Astrocyte of the spinal cord (primary cell): ENCODE data around the gene KPNA5.

Source experiments
- DNase-seq: peaks from one replicate; pipeline ENCODE4 v3.0.0; 2011; ENCODE audit warnings: low read depth, low spot score
- H3K4me3 ChIP-seq: 2 replicates; pipeline ENCODE4 v1.5.1; 2011; ENCODE audit warnings: low read depth, mild to moderate bottlenecking, low read length, moderate library complexity
- CTCF ChIP-seq: IDR thresholded peaks from 2 replicates; pipeline ENCODE4 v1.5.1; 2012; ENCODE audit warnings: low read depth, mild to moderate bottlenecking, low read length, inconsistent platforms
- in situ Hi-C: cut with HindIII; loops from 2 replicates; pipeline ENCODE4 v1.10.0; 2017; ENCODE audit warnings: low sequenced_read_pairs

The KPNA5 gene

GRCh38 chr6:116763048-116763447, 82.0 kb downstream of the KPNA5 start:
- TF ChIP-seq CTCF, result no peak
- DNase-seq, result no peak
- no peak overlapping the region for H3K4me3 ChIP-seq
- in situ Hi-C loops, result no loop called here

DNA sequence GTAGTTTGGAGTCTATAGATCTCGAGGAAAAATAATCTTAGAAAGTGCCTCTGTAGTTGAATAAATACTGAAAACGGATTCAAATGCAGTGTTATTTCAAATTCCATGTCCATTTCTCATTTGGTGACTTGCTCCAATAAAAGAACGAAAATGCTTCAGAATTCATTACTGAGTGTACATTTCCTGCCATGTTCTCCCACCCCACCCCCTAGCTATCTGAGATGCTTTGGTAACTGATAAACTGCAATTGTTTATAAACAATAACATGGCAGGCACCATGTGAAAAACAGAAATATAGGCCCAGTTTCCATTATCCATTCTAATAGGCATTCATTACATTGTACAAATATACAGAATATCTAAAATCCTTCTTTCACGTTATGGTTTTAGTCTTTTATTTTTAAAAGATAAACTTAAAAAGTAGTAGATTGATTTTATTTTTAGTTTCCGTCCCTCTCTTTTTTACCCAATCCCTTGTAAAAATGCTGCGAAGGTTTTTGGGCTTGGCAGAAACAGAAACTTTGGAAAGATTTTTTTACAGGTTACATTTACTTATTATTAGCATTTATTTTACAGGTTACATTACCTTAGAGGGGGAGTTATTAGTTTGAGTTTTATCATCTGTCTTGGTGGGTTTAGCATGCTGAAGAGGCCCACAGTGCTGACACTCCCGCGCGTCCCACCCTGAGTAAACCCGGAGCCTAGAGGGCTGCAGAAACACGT, 83.1 kb downstream of the KPNA5 start:
- TF ChIP-seq CTCF, result no peak
- peak overlapping the region; percentile 51 for H3K4me3 ChIP-seq
- DNase-seq, result no peak
- in situ Hi-C loops, result no loop called here

- no peak for DNase-seq
- no peak for TF ChIP-seq CTCF
- in situ Hi-C loops, result no loop called here
- peak overlapping the region; percentile 51 for H3K4me3 ChIP-seq
Measured at GRCh38 chr6:116764629-116764960, 83.6 kb downstream of the KPNA5 start.

GRCh38 chr6:116764961-116765841, 84.2 kb downstream of the KPNA5 start, which contains the start of gene FAM162B:
Gene FAM162B (minus strand): TSS chr6:116765719. CDS start chr6:116765576, 143 bp downstream.
- peak; percentile 13 for DNase-seq
- H3K4me3 ChIP-seq, result peak within 1 kb of the TSS; percentile 51
- in situ Hi-C loops, result no loop called here
- no peak for TF ChIP-seq CTCF

GRCh38 chr6:116766506-116767176, 85.6 kb downstream of the KPNA5 start:
- no peak for DNase-seq
- no peak for TF ChIP-seq CTCF
- in situ Hi-C loops, result no loop called here
- H3K4me3 ChIP-seq, result no peak overlapping the region

GRCh38 chr6:116767715-116768114, 86.7 kb downstream of the KPNA5 start:
- TF ChIP-seq CTCF, result no peak
- no peak overlapping the region for H3K4me3 ChIP-seq
- in situ Hi-C loops, result no loop called here
- no peak for DNase-seq
